ENCODE measurements around the gene PRUNE2. TPM values are rescaled to one million over a fixed set of nuclear protein-coding genes. Genes with fewer than 3 reads are reported as not detected.

PRUNE2 gene
- polyA plus RNA-seq, 1 donor (not counting 4 experiments of a cell fraction or from before 2014, with no cell fraction given), result 0.41 TPM

DNA sequence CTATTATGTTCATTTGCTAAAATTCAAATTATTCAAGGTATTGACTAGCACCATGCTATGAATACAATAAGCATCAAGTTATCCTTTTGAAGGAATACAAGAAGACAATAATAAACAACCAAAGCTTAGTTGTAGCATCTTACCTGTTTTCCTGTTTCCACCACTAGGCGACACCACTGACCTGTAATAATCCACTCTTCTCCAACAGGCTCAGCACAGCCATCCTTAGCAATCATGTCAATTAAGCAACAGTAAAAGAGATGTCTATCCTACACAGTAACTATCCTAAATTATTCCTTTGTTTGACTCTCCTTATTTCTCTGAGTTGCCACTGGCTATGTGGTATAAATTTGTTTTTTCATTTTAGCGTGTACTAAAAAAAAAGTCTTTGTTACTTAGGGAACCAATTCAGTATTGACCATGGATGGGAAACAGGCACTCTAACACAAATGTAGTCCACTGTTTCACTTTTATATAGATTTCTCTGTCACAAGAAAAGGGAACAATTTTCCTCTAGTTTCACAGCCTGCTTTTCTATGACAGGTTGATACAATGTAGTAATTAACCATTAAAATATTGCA, 95.4 kb downstream of the PRUNE2 start:
- Histone ChIP-seq H4K20me1 (ENCODE audit: control insufficient read depth, extremely low read depth, insufficient read depth, low read length) (no peaks in the 10 kb centered on the region), H3K36me3 (ENCODE audit: control insufficient read depth in 2 of 2, extremely low read depth in 1 of 2, insufficient read depth in 2 of 2, low read length in 2 of 2) (no peaks in the 10 kb centered on the region), H3K27ac (ENCODE audit: control insufficient read depth, insufficient read depth, low read length) (no peak overlapping the region), H3K4me2 (ENCODE audit: control insufficient read depth, extremely low read depth, insufficient read depth, low read depth, low read length) (no peak overlapping the region), H3K79me2 (ENCODE audit: control insufficient read depth, insufficient read depth, low read length) (no peaks in the 10 kb centered on the region), H3K27me3 (ENCODE audit: control insufficient read depth, extremely low read depth, insufficient read depth, low read length) (no peaks in the 10 kb centered on the region), H3K9me1 (ENCODE audit: control insufficient read depth, extremely low read depth, insufficient read depth, low read length) (no peaks in the 10 kb centered on the region), H3K4me1 (ENCODE audit: control insufficient read depth, extremely low read depth, insufficient read depth, low read length) (peaks cover 3% of the 10 kb centered on the region), H3K9me3 (ENCODE audit: control insufficient read depth, low read depth, low read length) (no peaks in the 10 kb centered on the region), H2AFZ (ENCODE audit: control insufficient read depth, low read length) (no peak overlapping the region), H3K4me3 (ENCODE audit: control insufficient read depth in 2 of 3, extremely low read depth in 1 of 3, insufficient read depth in 2 of 3, low read depth in 1 of 3, low read length in 3 of 3) (no peak overlapping the region), H3K9ac (ENCODE audit: control insufficient read depth, extremely low read depth, insufficient read depth, low read length) (no peak overlapping the region)
- FAIRE-seq (peak; percentile 62), DNase-seq (ENCODE audit: low read depth, low spot score) (peak; percentile 23)
- dilution Hi-C loops (cut with MboI; ENCODE audit: extremely low pct_ligation_motif_present, low sequenced_read_pairs), result loop anchor here (25.0 kb wide), 1 partner anchor 177 kb away; no protein-coding TSS in a partner anchor
- TF ChIP-seq, protein P1, sequence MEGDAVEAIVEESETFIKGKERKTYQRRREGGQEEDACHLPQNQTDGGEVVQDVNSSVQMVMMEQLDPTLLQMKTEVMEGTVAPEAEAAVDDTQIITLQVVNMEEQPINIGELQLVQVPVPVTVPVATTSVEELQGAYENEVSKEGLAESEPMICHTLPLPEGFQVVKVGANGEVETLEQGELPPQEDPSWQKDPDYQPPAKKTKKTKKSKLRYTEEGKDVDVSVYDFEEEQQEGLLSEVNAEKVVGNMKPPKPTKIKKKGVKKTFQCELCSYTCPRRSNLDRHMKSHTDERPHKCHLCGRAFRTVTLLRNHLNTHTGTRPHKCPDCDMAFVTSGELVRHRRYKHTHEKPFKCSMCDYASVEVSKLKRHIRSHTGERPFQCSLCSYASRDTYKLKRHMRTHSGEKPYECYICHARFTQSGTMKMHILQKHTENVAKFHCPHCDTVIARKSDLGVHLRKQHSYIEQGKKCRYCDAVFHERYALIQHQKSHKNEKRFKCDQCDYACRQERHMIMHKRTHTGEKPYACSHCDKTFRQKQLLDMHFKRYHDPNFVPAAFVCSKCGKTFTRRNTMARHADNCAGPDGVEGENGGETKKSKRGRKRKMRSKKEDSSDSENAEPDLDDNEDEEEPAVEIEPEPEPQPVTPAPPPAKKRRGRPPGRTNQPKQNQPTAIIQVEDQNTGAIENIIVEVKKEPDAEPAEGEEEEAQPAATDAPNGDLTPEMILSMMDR (optimal IDR thresholded peaks at IDR 0.05 in 1 of 3, IDR thresholded peaks at IDR 0.05 in 1 of 3, conservative IDR thresholded peaks at IDR 0.05 in 1 of 3; ENCODE audit: extremely low read depth in 1 of 3, insufficient read depth in 2 of 3, low read length in 3 of 3), result peak; percentile 75 to 87 (median 82)
- TF ChIP-seq EZH2 (IDR thresholded peaks at IDR 0.05; ENCODE audit: low read length), result no peak

DNA sequence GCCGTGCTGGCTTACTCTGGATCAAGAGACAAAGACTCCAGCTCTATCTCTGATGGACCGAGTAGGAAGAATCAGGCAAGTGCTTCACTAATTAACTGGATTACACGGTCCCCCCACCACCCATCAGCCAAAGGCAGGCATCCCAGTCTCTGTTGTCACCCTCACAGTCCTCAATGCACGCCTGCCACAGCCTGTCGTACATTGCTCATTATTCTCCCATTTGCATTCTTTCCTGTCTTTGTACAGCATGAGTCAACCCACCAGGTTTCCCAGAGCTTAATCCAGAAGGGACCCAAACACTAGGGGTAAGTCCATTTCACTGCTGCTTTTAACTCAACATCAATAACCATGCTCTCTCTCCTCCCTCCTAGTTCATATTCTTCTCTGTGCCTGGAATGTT, 97.3 kb downstream of the PRUNE2 start:
- Histone ChIP-seq H3K79me2 (ENCODE audit: control insufficient read depth, insufficient read depth, low read length) (no peaks in the 10 kb centered on the region), H3K27me3 (ENCODE audit: control insufficient read depth, extremely low read depth, insufficient read depth, low read length) (no peaks in the 10 kb centered on the region), H3K4me1 (ENCODE audit: control insufficient read depth, extremely low read depth, insufficient read depth, low read length) (peaks cover 3% of the 10 kb centered on the region), H3K4me2 (ENCODE audit: control insufficient read depth, extremely low read depth, insufficient read depth, low read depth, low read length) (no peak overlapping the region), H3K4me3 (ENCODE audit: control insufficient read depth in 2 of 3, extremely low read depth in 1 of 3, insufficient read depth in 2 of 3, low read depth in 1 of 3, low read length in 3 of 3) (no peak overlapping the region), H3K9me3 (ENCODE audit: control insufficient read depth, low read depth, low read length) (no peaks in the 10 kb centered on the region), H2AFZ (ENCODE audit: control insufficient read depth, low read length) (no peak overlapping the region), H4K20me1 (ENCODE audit: control insufficient read depth, extremely low read depth, insufficient read depth, low read length) (no peaks in the 10 kb centered on the region), H3K9me1 (ENCODE audit: control insufficient read depth, extremely low read depth, insufficient read depth, low read length) (no peaks in the 10 kb centered on the region), H3K9ac (ENCODE audit: control insufficient read depth, extremely low read depth, insufficient read depth, low read length) (no peak overlapping the region), H3K36me3 (ENCODE audit: control insufficient read depth in 2 of 2, extremely low read depth in 1 of 2, insufficient read depth in 2 of 2, low read length in 2 of 2) (no peaks in the 10 kb centered on the region), H3K27ac (ENCODE audit: control insufficient read depth, insufficient read depth, low read length) (no peak overlapping the region)
- no peak for FAIRE-seq
- no peak for DNase-seq (ENCODE audit: low read depth, low spot score)
- dilution Hi-C loops (cut with MboI; ENCODE audit: extremely low pct_ligation_motif_present, low sequenced_read_pairs), result loop anchor here (25.0 kb wide), 1 partner anchor 179 kb away; no protein-coding TSS in a partner anchor
- TF ChIP-seq, protein P1 (optimal IDR thresholded peaks at IDR 0.05 in 1 of 3, IDR thresholded peaks at IDR 0.05 in 1 of 3, conservative IDR thresholded peaks at IDR 0.05 in 1 of 3; ENCODE audit: extremely low read depth in 1 of 3, insufficient read depth in 2 of 3, low read length in 3 of 3), result no peak
- TF ChIP-seq EZH2 (IDR thresholded peaks at IDR 0.05; ENCODE audit: low read length), result no peak

Data from keratinocyte (primary cell).